Mesodermal cell (in vitro differentiated cells): ENCODE data around the gene IL17RC.

Experiments
- H3K27ac ChIP-seq: 2 replicates; pipeline ENCODE4 v1.7.0; 2013; ENCODE audit warnings: mild to moderate bottlenecking, low read depth, low read length, moderate library complexity; ENCODE audit not compliant: severe bottlenecking
- H3K36me3 ChIP-seq: 2 replicates; pipeline ENCODE4 v1.7.1; 2013; ENCODE audit warnings: mild to moderate bottlenecking, low read length, moderate library complexity; ENCODE audit not compliant: control insufficient read depth, insufficient read depth
- H3K4me1 ChIP-seq: one replicate; pipeline ENCODE4 v1.7.1; 2013; ENCODE audit warnings: mild to moderate bottlenecking, low read length; ENCODE audit not compliant: insufficient read depth, control insufficient read depth, poor library complexity, severe bottlenecking
- H3K4me3 ChIP-seq: 2 replicates; pipeline ENCODE4 v1.7.0; 2013; ENCODE audit warnings: low read length, control low read depth, mild to moderate bottlenecking; ENCODE audit not compliant: insufficient read depth, poor library complexity, severe bottlenecking; ENCODE audit errors: extremely low read depth
- H3K9me3 ChIP-seq: 2 replicates; pipeline ENCODE4 v1.7.1; 2013; ENCODE audit warnings: mild to moderate bottlenecking, low read length, moderate library complexity; ENCODE audit not compliant: control insufficient read depth
- WGBS, 2 experiments: methylation state at CpG; one replicate each; pipeline ENCODE4 v1.1.5; 2013; ENCODE audit warnings: missing lambda C conversion rate in 2 of 2; ENCODE audit not compliant: insufficient coverage in 2 of 2; 5-methylcytosine and 5-hydroxymethylcytosine counted together

IL17RC gene

GRCh38 chr3:9903904-9904303, 13.0 kb upstream of the IL17RC start:
- Histone ChIP-seq H3K9me3 (no peaks in the 10 kb centered on the region), H3K27ac (no peak overlapping the region), H3K36me3 (no peaks in the 10 kb centered on the region), H3K4me1 (peaks cover 23% of the 10 kb centered on the region), H3K4me3 (no peak overlapping the region)
- WGBS, 2 experiments: 88 to 100% methylated on average over 3 of the region's 4 CpGs

- H3K4me1 ChIP-seq: peaks cover 18% of the 10 kb centered on the region
- no peak overlapping the region for H3K27ac ChIP-seq
- no peak overlapping the region for H3K4me3 ChIP-seq
- peaks cover 2% of the 10 kb centered on the region for H3K36me3 ChIP-seq
- no peaks in the 10 kb centered on the region for H3K9me3 ChIP-seq
- WGBS, 2 experiments: 93 to 100% methylated on average over 1 to 3 of the region's 5 CpGs
These were observed 10.4 kb upstream of the IL17RC start for GRCh38 chr3:9906480-9906879.

- H3K9me3 ChIP-seq: no peaks in the 10 kb centered on the region
- no peak overlapping the region for H3K27ac ChIP-seq
- H3K4me1 ChIP-seq: peaks cover 5% of the 10 kb centered on the region
- peaks cover 8% of the 10 kb centered on the region for H3K36me3 ChIP-seq
- whole genome bisulfite sequencing, 2 experiments: 86 to 88% methylated on average over 2 to 3 of the region's 3 CpGs
- H3K4me3 ChIP-seq: no peak overlapping the region
These were observed 8.6 kb upstream of the IL17RC start for GRCh38 chr3:9908286-9908685.

- WGBS, 2 experiments: 82 to 87% methylated on average over 3 to 5 of the region's 7 CpGs
- no peaks in the 10 kb centered on the region for H3K4me1 ChIP-seq
- no peaks in the 10 kb centered on the region for H3K9me3 ChIP-seq
- H3K36me3 ChIP-seq: peaks cover 8% of the 10 kb centered on the region
- H3K27ac ChIP-seq: no peak overlapping the region
- H3K4me3 ChIP-seq: no peak overlapping the region
These were observed 7.5 kb upstream of the IL17RC start for GRCh38 chr3:9909221-9910013.

- 76 to 80% methylated on average over 3 to 6 of the region's 8 CpGs for WGBS, 2 experiments
- Histone ChIP-seq H3K4me3 (no peak overlapping the region), H3K4me1 (peaks cover 5% of the 10 kb centered on the region), H3K9me3 (no peaks in the 10 kb centered on the region), H3K36me3 (peaks cover 8% of the 10 kb centered on the region), H3K27ac (no peak overlapping the region)
These were observed 5.0 kb upstream of the IL17RC start for GRCh38 chr3:9911863-9912262.

GRCh38 chr3:9912294-9912935, 4.5 kb upstream of the IL17RC start:
- WGBS, 2 experiments: 95% methylated on average over 6 of the region's 7 CpGs
- Histone ChIP-seq H3K27ac (no peak overlapping the region), H3K4me3 (no peak overlapping the region), H3K36me3 (peaks cover 8% of the 10 kb centered on the region), H3K9me3 (no peaks in the 10 kb centered on the region), H3K4me1 (peaks cover 11% of the 10 kb centered on the region)

- peaks cover 12% of the 10 kb centered on the region for H3K4me1 ChIP-seq
- H3K36me3 ChIP-seq: peaks cover 8% of the 10 kb centered on the region
- no peak overlapping the region for H3K4me3 ChIP-seq
- 88 to 91% methylated on average over 4 of the region's 5 CpGs for WGBS, 2 experiments
- H3K27ac ChIP-seq: no peak overlapping the region
- H3K9me3 ChIP-seq: no peaks in the 10 kb centered on the region
These were observed 3.3 kb upstream of the IL17RC start for GRCh38 chr3:9913601-9914000.

GRCh38 chr3:9914011-9914410, 2.9 kb upstream of the IL17RC start:
- Histone ChIP-seq H3K4me3 (no peak overlapping the region), H3K36me3 (peaks cover 8% of the 10 kb centered on the region), H3K4me1 (peaks cover 12% of the 10 kb centered on the region), H3K9me3 (no peaks in the 10 kb centered on the region), H3K27ac (no peak overlapping the region)
- WGBS, 2 experiments: 90 to 95% methylated on average over 1 of the region's 1 CpG

GRCh38 chr3:9914559-9915253, 2.2 kb upstream of the IL17RC start:
- Histone ChIP-seq H3K4me3 (peak overlapping the region; percentile 45), H3K9me3 (no peaks in the 10 kb centered on the region), H3K27ac (no peak overlapping the region), H3K36me3 (peaks cover 8% of the 10 kb centered on the region), H3K4me1 (peaks cover 12% of the 10 kb centered on the region)
- 32 to 39% methylated on average over 9 to 10 of the region's 15 CpGs for WGBS, 2 experiments

GRCh38 chr3:9915254-9916141, 1.4 kb upstream of the IL17RC start:
- Histone ChIP-seq H3K4me3 (peak overlapping the region; percentile 45), H3K4me1 (peaks cover 12% of the 10 kb centered on the region), H3K9me3 (no peaks in the 10 kb centered on the region), H3K36me3 (peaks cover 8% of the 10 kb centered on the region), H3K27ac (peak overlapping the region; percentile 86)
- 1% methylated on average over 63 to 87 of the region's 99 CpGs for WGBS, 2 experiments
